ENCODE measurements around the gene SEC31A.

GRCh38 chr4:82785611-82786400, 105.1 kb downstream of the SEC31A start:
- TF ChIP-seq RCOR1 (IDR thresholded peaks at IDR 0.05; ENCODE audit: low read length), result no peak
- TF ChIP-seq, protein P1, sequence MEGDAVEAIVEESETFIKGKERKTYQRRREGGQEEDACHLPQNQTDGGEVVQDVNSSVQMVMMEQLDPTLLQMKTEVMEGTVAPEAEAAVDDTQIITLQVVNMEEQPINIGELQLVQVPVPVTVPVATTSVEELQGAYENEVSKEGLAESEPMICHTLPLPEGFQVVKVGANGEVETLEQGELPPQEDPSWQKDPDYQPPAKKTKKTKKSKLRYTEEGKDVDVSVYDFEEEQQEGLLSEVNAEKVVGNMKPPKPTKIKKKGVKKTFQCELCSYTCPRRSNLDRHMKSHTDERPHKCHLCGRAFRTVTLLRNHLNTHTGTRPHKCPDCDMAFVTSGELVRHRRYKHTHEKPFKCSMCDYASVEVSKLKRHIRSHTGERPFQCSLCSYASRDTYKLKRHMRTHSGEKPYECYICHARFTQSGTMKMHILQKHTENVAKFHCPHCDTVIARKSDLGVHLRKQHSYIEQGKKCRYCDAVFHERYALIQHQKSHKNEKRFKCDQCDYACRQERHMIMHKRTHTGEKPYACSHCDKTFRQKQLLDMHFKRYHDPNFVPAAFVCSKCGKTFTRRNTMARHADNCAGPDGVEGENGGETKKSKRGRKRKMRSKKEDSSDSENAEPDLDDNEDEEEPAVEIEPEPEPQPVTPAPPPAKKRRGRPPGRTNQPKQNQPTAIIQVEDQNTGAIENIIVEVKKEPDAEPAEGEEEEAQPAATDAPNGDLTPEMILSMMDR (IDR thresholded peaks at IDR 0.05), result no peak

Data from SK-N-SH (cell line).